H1 (cell line): ENCODE measurements around the gene ZFP36L2. TPM values are rescaled to one million over a fixed set of nuclear protein-coding genes. Genes with fewer than 3 reads are reported as not detected.

Experiments used
- CTCF ChIA-PET: fragments of 300-600 bp; sonication (Branson Sonifier 250); formaldehyde crosslinking; loops from one replicate; lab custom pipeline; 2021; ENCODE audit not compliant: partially characterized antibody; lab: Charles Lee
- POLR2A ChIA-PET: fragments of 300-600 bp; sonication (Branson Sonifier 250); formaldehyde crosslinking; loops from one replicate; lab custom pipeline; 2021; ENCODE audit warnings: inconsistent platforms; ENCODE audit not compliant: partially characterized antibody; lab: Charles Lee
- DNase-seq, 2 experiments: peaks; one replicate each; pipeline versions ENCODE4 v3.0.0 to v3.0.0-alpha.2; 2010 to 2022; ENCODE audit warnings: low spot score in 2 of 2, low read depth in 1 of 2, mixed read lengths in 1 of 2
- FAIRE-seq: peaks from 2 replicates; lab custom pipeline; 2011; peaks lifted over from hg19 to GRCh38; lab: Jason Lieb, UNC
- H2AFZ ChIP-seq: 2 replicates; pipeline ENCODE4 v1.8.1; 2012; ENCODE audit warnings: low read length, inconsistent platforms
- H2AK5ac ChIP-seq: 2 replicates; pipeline ENCODE4 v1.6.1; 2013; ENCODE audit warnings: low read depth, low read length
- H2BK120ac ChIP-seq: replicated peaks from 2 replicates; pipeline ENCODE3; 2013; ENCODE audit warnings: low read depth, low read length, inconsistent platforms
- H2BK12ac ChIP-seq: 2 replicates; pipeline ENCODE4 v1.6.1; 2013; ENCODE audit warnings: low read depth, low read length
- H2BK15ac ChIP-seq: 2 replicates; pipeline ENCODE4 v1.6.1; 2013; ENCODE audit warnings: low read length
- H2BK20ac ChIP-seq: 2 replicates; pipeline ENCODE4 v1.6.1; 2013; ENCODE audit warnings: low read length
- H2BK5ac ChIP-seq: 2 replicates; pipeline ENCODE4 v1.6.1; 2013; ENCODE audit warnings: low read depth, low read length
- H3K14ac ChIP-seq: 2 replicates; pipeline ENCODE4 v1.6.1; 2013; ENCODE audit warnings: inconsistent platforms; ENCODE audit not compliant: insufficient read length
- H3K18ac ChIP-seq: 2 replicates; pipeline ENCODE4 v1.6.1; 2013; ENCODE audit warnings: low read length; ENCODE audit errors: extremely low read depth
- H3K23ac ChIP-seq: 2 replicates; pipeline ENCODE4 v1.6.1; 2013; ENCODE audit warnings: inconsistent platforms; ENCODE audit not compliant: insufficient read length
- H3K23me2 ChIP-seq: 2 replicates; pipeline ENCODE4 v1.6.1; 2013; ENCODE audit warnings: low read depth, low read length
- H3K27ac ChIP-seq: 2 replicates; pipeline ENCODE4 v1.6.1; 2011; ENCODE audit warnings: low read depth, low read length, inconsistent platforms
- H3K27me3 ChIP-seq, 4 experiments: replicated peaks in 1 of 4; 1 replicate in 1 of 4; 2 replicates in 3 of 4; pipeline versions ENCODE4 v1.6.1 to v1.8.1; 2011 to 2013; ENCODE audit warnings: low read length in 3 of 4, mild to moderate bottlenecking in 3 of 4, inconsistent platforms in 2 of 4, mixed read lengths in 2 of 4, moderate library complexity in 1 of 4; ENCODE audit not compliant: control insufficient read depth in 3 of 4, insufficient read depth in 3 of 4; ENCODE audit errors: extremely low read depth in 1 of 4
- H3K36me3 ChIP-seq, 4 experiments: 2 replicates each; pipeline versions ENCODE4 v1.6.1 to v1.8.1; 2011 to 2013; ENCODE audit warnings: mild to moderate bottlenecking in 4 of 4, low read length in 3 of 4, moderate library complexity in 2 of 4, control low read depth in 1 of 4, inconsistent platforms in 1 of 4; ENCODE audit not compliant: insufficient read depth in 4 of 4, control insufficient read depth in 2 of 4
- H3K4ac ChIP-seq: replicated peaks from 2 replicates; pipeline ENCODE3; 2013; ENCODE audit warnings: low read length, low read depth, mixed read lengths, inconsistent platforms; ENCODE audit not compliant: insufficient read length
- H3K4me1 ChIP-seq, 4 experiments: replicated peaks in 1 of 4; 1 replicate in 1 of 4; 2 replicates in 3 of 4; pipeline versions ENCODE4 v1.6.1 to v1.8.1; 2011 to 2013; ENCODE audit warnings: low read length in 3 of 4, inconsistent platforms in 2 of 4, mixed read lengths in 1 of 4; ENCODE audit not compliant: insufficient read depth in 4 of 4, control insufficient read depth in 3 of 4
- H3K4me2 ChIP-seq, 2 experiments: 2 replicates each; pipeline versions ENCODE4 v1.6.1 to v1.8.1; 2011 to 2013; ENCODE audit warnings: low read depth in 2 of 2, low read length in 2 of 2, control low read depth in 1 of 2, inconsistent platforms in 1 of 2, mild to moderate bottlenecking in 1 of 2; ENCODE audit not compliant: insufficient read depth in 1 of 2
- H3K4me3 ChIP-seq, 4 experiments: fragments of 200-600, 300-600 bp in 1 of 4; sonication (generic), shearing (Covaris generic), sonication (Bioruptor Twin) in 1 of 4; 2 replicates each; pipeline versions ENCODE4 v1.5.1 to v1.8.1; 2011 to 2016; ENCODE audit warnings: low read length in 4 of 4, low read depth in 3 of 4, control low read depth in 2 of 4, inconsistent platforms in 2 of 4, mild to moderate bottlenecking in 2 of 4, mixed read lengths in 1 of 4, moderate library complexity in 1 of 4; ENCODE audit not compliant: insufficient read depth in 2 of 4; ENCODE audit errors: extremely low read depth in 1 of 4
- H3K56ac ChIP-seq: replicated peaks from 2 replicates; pipeline ENCODE3; 2013; ENCODE audit warnings: low read depth, mild to moderate bottlenecking, mixed read lengths, low read length, inconsistent platforms; ENCODE audit not compliant: insufficient read length
- H3K79me1 ChIP-seq: 2 replicates; pipeline ENCODE4 v1.6.1; 2013; ENCODE audit warnings: low read depth, low read length, control low read depth
- H3K79me2 ChIP-seq, 2 experiments: 2 replicates each; pipeline versions ENCODE4 v1.6.1 to v1.8.1; 2012 to 2013; ENCODE audit warnings: low read length in 2 of 2, mild to moderate bottlenecking in 2 of 2, inconsistent platforms in 1 of 2; ENCODE audit not compliant: insufficient read depth in 2 of 2, control insufficient read depth in 1 of 2
- H3K9ac ChIP-seq, 4 experiments: replicated peaks in 1 of 4; 1 replicate in 1 of 4; 2 replicates in 3 of 4; pipeline versions ENCODE4 v1.6.1 to v1.8.1; 2011 to 2013; ENCODE audit warnings: low read depth in 3 of 4, low read length in 3 of 4, control low read depth in 2 of 4, mild to moderate bottlenecking in 2 of 4, moderate library complexity in 2 of 4, inconsistent platforms in 1 of 4; ENCODE audit errors: extremely low read depth in 1 of 4
- H3K9me3 ChIP-seq, 2 experiments: 2 replicates each; pipeline versions ENCODE4 v1.6.1 to v1.8.1; 2012 to 2013; ENCODE audit warnings: mild to moderate bottlenecking in 2 of 2, moderate library complexity in 2 of 2, control low read depth in 1 of 2, inconsistent platforms in 1 of 2, low read depth in 1 of 2, low read length in 1 of 2, mixed read lengths in 1 of 2; ENCODE audit not compliant: insufficient read depth in 2 of 2
- H4K20me1 ChIP-seq, 2 experiments: replicated peaks in 1 of 2; 2 replicates each; pipeline versions ENCODE3 to v1.8.1; 2011 to 2013; ENCODE audit warnings: inconsistent platforms in 2 of 2, low read length in 2 of 2, mild to moderate bottlenecking in 1 of 2; ENCODE audit not compliant: insufficient read depth in 2 of 2, control insufficient read depth in 1 of 2
- H4K5ac ChIP-seq: 2 replicates; pipeline ENCODE4 v1.6.1; 2013; ENCODE audit warnings: low read length, low read depth, mixed read lengths, inconsistent platforms; ENCODE audit not compliant: insufficient read length
- H4K8ac ChIP-seq: 2 replicates; pipeline ENCODE4 v1.8.0; 2013; ENCODE audit warnings: mild to moderate bottlenecking, moderate library complexity, low read length, inconsistent platforms; ENCODE audit not compliant: insufficient read depth; ENCODE audit errors: extremely low read depth
- H4K91ac ChIP-seq: replicated peaks from 2 replicates; pipeline ENCODE3; 2013; ENCODE audit warnings: low read length, mixed read lengths, inconsistent platforms; ENCODE audit not compliant: insufficient read length
- ASH2L ChIP-seq: fragments of 200-600, 300-600 bp; sonication (generic); IDR thresholded peaks from one replicate; pipeline ENCODE4 v1.7.1; 2017; ENCODE audit warnings: low read length
- CREB1 ChIP-seq: IDR thresholded peaks from 2 replicates; pipeline ENCODE4 v1.6.1; 2012; ENCODE audit warnings: inconsistent platforms
- CTBP2 ChIP-seq: IDR thresholded peaks from 2 replicates; pipeline ENCODE4 v1.7.0; 2011; ENCODE audit warnings: borderline replicate concordance, mild to moderate bottlenecking, moderate library complexity, mixed read lengths, low read length; ENCODE audit not compliant: insufficient read depth, insufficient read length
- KDM5A ChIP-seq: fragments of 200-600 bp; IDR thresholded peaks from 2 replicates; pipeline ENCODE4 v1.7.1; 2012; ENCODE audit warnings: mild to moderate bottlenecking, low read length, inconsistent platforms, mixed read lengths
- RAD21 ChIP-seq, 2 experiments: IDR thresholded peaks in 1 of 2; conservative IDR thresholded peaks in 1 of 2; 2 replicates each; pipeline ENCODE4 v1.6.1; 2011; ENCODE audit warnings: low read depth in 2 of 2, low read length in 2 of 2, improper control_type of control experiment in 1 of 2, inconsistent platforms in 1 of 2, mild to moderate bottlenecking in 1 of 2, moderate library complexity in 1 of 2
- SIN3A ChIP-seq, 2 experiments: IDR thresholded peaks in 1 of 2; conservative IDR thresholded peaks in 1 of 2; 2 replicates each; pipeline ENCODE4 v1.6.1; 2011 to 2012; ENCODE audit warnings: low read length in 2 of 2, improper control_type of control experiment in 1 of 2, low read depth in 1 of 2, mild to moderate bottlenecking in 1 of 2
- SRF ChIP-seq: IDR thresholded peaks from 2 replicates; pipeline ENCODE4 v1.6.1; 2011; ENCODE audit warnings: mild to moderate bottlenecking, low read depth, low read length, moderate library complexity
- TEAD4 ChIP-seq: IDR thresholded peaks from 2 replicates; pipeline ENCODE4 v1.6.1; 2012; ENCODE audit warnings: low read depth, low read length, inconsistent platforms, mixed read lengths
- YY1 ChIP-seq: IDR thresholded peaks from 2 replicates; pipeline ENCODE4 v1.6.1; 2011; ENCODE audit warnings: low read depth, mild to moderate bottlenecking, low read length
- WGBS, 2 experiments: shearing (Covaris generic) in 1 of 2; methylation state at CpG; one replicate each; pipeline versions ENCODE4 v1.1.6 to v1.1.7; 2013 to 2015; ENCODE audit warnings: low lambda C conversion rate in 2 of 2, mixed read lengths in 2 of 2, inconsistent platforms in 1 of 2, low coverage in 1 of 2, missing lambda C conversion rate in 1 of 2; ENCODE audit not compliant: insufficient replicate concordance in 2 of 2, insufficient coverage in 1 of 2, insufficient read length in 1 of 2; ENCODE audit errors: extremely low coverage in 1 of 2, missing lambda C conversion rate in 1 of 2; 5-methylcytosine and 5-hydroxymethylcytosine counted together
- polyA plus RNA-seq, 7 experiments: library from polyadenylated mRNA; depleted of rRNA in 3 of 7; stranded (reverse) in 5 of 7; unstranded in 2 of 7; fragments of >200 nt in 5 of 7; fragments of 200-250 nt in 2 of 7; gene quantifications; 1 replicate in 5 of 7; 2 replicates in 1 of 7; 4 replicates in 1 of 7; pipeline versions ENCODE4 v1.2.1 to v1.2.3, GENCODE V29; 2011 to 2013; ENCODE audit warnings: missing spikeins in 2 of 7, mixed read lengths in 2 of 7
- total RNA-seq: library from RNA; stranded (reverse); fragmentation: NEBNext Ultra II Directional; extraction: Animal tissue kit (Norgen Biotek cat#: 25700); gene quantifications from 2 replicates; pipeline ENCODE4 v1.2.1, GENCODE V29; 2021
- TF ChIP-seq, protein P1 (sequence below): IDR thresholded peaks from 2 replicates; pipeline ENCODE4 v1.6.1; 2012; ENCODE audit warnings: inconsistent platforms
- TF ChIP-seq, protein P2 (sequence below): IDR thresholded peaks from 2 replicates; pipeline ENCODE4 v1.6.1; 2011; ENCODE audit warnings: low read length, improper control_type of control experiment

Gene ZFP36L2
- total and polyA plus RNA-seq, 2 of the 8 experiments (the other 6 are each of a cell fraction or from before 2014, with no cell fraction given) = 13.4 to 102 TPM

DNA sequence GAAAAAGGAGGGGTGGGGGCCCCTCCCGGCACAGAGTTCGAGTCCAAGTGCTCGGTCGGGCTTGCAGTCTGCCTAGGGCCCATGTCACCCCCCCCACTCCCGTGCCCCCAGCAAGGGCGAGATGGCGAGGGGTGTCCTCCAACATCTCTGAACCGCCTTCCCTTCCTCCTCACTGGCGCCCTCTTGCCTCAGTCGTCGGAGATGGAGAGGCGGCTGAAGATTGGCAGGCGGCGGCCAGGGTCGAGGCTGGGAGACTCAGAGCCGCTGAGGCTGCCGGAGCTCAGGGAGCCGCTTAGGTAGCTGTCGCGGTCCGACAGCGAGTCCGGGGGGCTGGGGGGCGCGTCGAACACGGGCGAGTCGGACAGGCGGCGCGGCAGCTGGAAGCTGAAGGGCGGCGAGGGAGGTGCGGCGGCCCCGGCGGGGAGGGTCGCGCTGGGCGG lies 2.3 kb downstream of the ZFP36L2 start:
- Histone ChIP-seq H3K4me1 (peaks cover 12 to 32% (median 22%) of the 10 kb centered on the region in 4 experiments), H3K79me2 (peaks cover 17 to 60% of the 10 kb centered on the region in 2 experiments), H4K20me1 (peaks cover 11% of the 10 kb centered on the region in 2 experiments), H3K23me2 (peaks cover 6% of the 10 kb centered on the region), H3K9ac (peak overlapping the region in 2 of 4 experiments; percentile 3 to 85; a peak in 2 of 7 replicates), H3K9me3 (no peaks in the 10 kb centered on the region), H3K36me3 (peaks cover 2 to 35% (median 17%) of the 10 kb centered on the region in 4 experiments; a peak in 6 of 8 replicates), H2AK5ac (no peak overlapping the region), H2BK5ac (no peak overlapping the region), H3K79me1 (no peaks in the 10 kb centered on the region), H3K56ac (peak overlapping the region; percentile 43), H2BK120ac (no peak overlapping the region), H2BK12ac (no peak overlapping the region), H3K23ac (no peak overlapping the region), H3K4me2 (peak overlapping the region; percentile 78 to 80), H2BK15ac (no peak overlapping the region), H2BK20ac (no peak overlapping the region), H3K4me3 (peak overlapping the region; percentile 68 to 88 (median 85)), H2AFZ (no peak overlapping the region), H3K4ac (no peak overlapping the region), H3K18ac (no peak overlapping the region), H3K27ac (no peak overlapping the region), H4K91ac (no peak overlapping the region), H3K14ac (no peak overlapping the region), H3K27me3 (no peaks in the 10 kb centered on the region), H4K8ac (peak overlapping the region; percentile 76), H4K5ac (peak overlapping the region; percentile 34)
- WGBS, 2 experiments = 2% methylated on average over 41 of the region's 41 CpGs; no CpG with 5 or more reads in 1 of the 2 experiments
- DNase-seq (peak in 1 of 2 experiments; percentile 81), FAIRE-seq (no peak)
- POLR2A ChIA-PET = interaction anchor here (0.5 to 8.6 kb wide), 9 partner anchors 9 to 91 kb away, joined by 3 to 52 read pairs (median 5); no protein-coding TSS in a partner anchor
- CTCF ChIA-PET = interaction anchor here (0.6 to 7.4 kb wide), 25 partner anchors 10 to 451 kb away, joined by 3 to 91 read pairs (median 4); no protein-coding TSS in a partner anchor
- TF ChIP-seq, protein P1, sequence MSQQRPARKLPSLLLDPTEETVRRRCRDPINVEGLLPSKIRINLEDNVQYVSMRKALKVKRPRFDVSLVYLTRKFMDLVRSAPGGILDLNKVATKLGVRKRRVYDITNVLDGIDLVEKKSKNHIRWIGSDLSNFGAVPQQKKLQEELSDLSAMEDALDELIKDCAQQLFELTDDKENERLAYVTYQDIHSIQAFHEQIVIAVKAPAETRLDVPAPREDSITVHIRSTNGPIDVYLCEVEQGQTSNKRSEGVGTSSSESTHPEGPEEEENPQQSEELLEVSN = no peak
- no peak for TF ChIP-seq CTBP2
- TF ChIP-seq CREB1 = peak; percentile 34; the same call in 1 of the 2 replicates
- TF ChIP-seq SRF = no peak
- TF ChIP-seq SIN3A (conservative IDR thresholded peaks at IDR 0.05 in 1 of 2, IDR thresholded peaks at IDR 0.05 in 1 of 2; ENCODE audit: low read depth in 1 of 2, low read length in 2 of 2) = peak; percentile 60 to 65; a peak in 1 of 4 replicates
- TF ChIP-seq TEAD4 = 0 out of 2 replicates have a peak, but pooled peaks have one; percentile 13
- TF ChIP-seq, protein P2, sequence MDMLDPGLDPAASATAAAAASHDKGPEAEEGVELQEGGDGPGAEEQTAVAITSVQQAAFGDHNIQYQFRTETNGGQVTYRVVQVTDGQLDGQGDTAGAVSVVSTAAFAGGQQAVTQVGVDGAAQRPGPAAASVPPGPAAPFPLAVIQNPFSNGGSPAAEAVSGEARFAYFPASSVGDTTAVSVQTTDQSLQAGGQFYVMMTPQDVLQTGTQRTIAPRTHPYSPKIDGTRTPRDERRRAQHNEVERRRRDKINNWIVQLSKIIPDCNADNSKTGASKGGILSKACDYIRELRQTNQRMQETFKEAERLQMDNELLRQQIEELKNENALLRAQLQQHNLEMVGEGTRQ = no peak
- peak; percentile 58 to 63 for TF ChIP-seq RAD21 (IDR thresholded peaks at IDR 0.05 in 1 of 2, conservative IDR thresholded peaks at IDR 0.05 in 1 of 2; ENCODE audit: low read depth in 2 of 2, low read length in 2 of 2)
- no peak for TF ChIP-seq ASH2L
- no peak for TF ChIP-seq KDM5A
- 0 out of 2 replicates have a peak, but pooled peaks have one; percentile 25 for TF ChIP-seq YY1
